GM20000 (cell line): Measurements from ENCODE around the gene EPHA3.

Experiments
- DNase-seq: peaks from one replicate; pipeline ENCODE4 v3.0.0; 2012; ENCODE audit warnings: low spot score
- TF ChIP-seq, protein P1 (sequence below): IDR thresholded peaks from 2 replicates; pipeline ENCODE4 v1.5.1; 2012; ENCODE audit warnings: mild to moderate bottlenecking, control low read depth; ENCODE audit errors: extremely low read depth, missing control alignments

EPHA3 gene

DNA sequence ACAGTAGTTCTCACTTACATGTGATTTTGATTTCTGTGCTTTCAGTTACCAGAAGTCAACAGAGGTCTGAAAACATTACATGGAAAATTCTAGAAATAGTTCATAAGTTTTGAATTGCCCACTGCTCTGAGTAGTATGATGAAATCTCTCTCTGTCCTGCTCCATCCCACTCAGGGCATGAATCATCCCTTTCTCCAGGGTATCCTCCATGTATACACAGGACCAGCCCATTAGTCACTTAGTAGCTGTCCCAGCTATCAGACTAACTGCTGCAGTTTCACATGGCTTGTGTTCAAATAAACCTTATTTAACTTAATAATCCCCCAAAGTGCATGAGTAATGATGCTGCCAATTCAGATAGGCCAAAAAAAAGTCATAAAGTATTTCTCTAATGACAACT lies 38.6 kb downstream of the EPHA3 start:
- DNase-seq = no peak
- TF ChIP-seq, protein P1, sequence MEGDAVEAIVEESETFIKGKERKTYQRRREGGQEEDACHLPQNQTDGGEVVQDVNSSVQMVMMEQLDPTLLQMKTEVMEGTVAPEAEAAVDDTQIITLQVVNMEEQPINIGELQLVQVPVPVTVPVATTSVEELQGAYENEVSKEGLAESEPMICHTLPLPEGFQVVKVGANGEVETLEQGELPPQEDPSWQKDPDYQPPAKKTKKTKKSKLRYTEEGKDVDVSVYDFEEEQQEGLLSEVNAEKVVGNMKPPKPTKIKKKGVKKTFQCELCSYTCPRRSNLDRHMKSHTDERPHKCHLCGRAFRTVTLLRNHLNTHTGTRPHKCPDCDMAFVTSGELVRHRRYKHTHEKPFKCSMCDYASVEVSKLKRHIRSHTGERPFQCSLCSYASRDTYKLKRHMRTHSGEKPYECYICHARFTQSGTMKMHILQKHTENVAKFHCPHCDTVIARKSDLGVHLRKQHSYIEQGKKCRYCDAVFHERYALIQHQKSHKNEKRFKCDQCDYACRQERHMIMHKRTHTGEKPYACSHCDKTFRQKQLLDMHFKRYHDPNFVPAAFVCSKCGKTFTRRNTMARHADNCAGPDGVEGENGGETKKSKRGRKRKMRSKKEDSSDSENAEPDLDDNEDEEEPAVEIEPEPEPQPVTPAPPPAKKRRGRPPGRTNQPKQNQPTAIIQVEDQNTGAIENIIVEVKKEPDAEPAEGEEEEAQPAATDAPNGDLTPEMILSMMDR = no peak

DNA sequence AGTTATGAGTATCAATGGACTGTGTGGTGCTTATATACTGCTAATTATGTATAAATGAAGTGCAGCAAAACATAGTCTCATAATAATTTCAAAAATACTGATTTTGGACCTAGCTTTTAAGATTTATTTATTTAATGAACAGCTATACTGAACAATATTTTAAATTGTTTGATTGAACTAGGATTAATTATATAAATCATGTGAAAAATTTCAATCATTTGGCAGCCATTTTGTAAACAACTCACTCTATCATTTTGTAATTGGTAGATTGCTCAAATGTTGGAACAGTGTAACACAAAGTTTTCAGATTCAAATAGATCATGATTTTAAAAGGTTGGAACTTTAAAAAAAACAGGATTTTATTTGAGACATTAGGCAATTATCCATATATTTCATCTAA lies 47.0 kb downstream of the EPHA3 start:
- no peak for DNase-seq
- TF ChIP-seq, protein P1 = no peak

DNA sequence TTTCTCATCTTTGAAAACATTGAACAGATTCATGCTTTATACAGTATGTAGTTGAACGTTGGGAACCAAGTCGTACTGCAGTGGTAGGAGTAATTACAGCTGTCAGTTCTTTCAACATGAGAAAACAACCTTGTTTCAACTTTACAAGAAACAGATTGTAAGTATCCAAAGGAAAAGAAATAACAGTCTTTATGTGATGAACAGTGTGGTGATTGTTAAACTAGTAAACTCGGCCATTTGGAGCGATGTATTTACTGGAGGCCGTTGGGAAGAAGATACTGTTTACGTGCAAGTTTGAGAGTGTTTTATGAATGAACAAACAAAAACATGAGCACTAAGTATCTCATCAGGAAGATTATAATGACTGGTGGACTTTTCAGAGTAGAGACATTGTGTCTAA lies 48.4 kb downstream of the EPHA3 start:
- no peak for DNase-seq
- TF ChIP-seq, protein P1 = no peak

DNA sequence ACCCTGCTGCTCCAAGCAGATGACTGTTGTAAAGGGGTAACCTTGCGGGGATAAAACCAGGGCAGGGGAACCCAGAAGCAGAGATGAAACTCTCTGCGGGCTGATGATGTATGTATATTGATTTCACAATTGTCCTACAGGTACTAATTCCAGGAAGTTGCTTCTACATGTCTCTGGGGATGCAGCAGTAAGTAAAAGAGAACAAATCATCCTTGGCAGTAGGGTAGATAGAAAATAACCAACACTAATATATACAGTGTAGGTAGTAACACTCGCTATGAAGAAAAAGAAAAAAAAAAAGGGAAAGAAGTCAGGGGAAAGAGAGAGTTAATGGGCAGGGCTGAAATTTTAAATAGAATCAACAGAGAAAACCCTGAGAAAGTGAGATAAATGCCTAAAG lies 50.2 kb downstream of the EPHA3 start:
- no peak for DNase-seq
- TF ChIP-seq, protein P1 = no peak

DNA sequence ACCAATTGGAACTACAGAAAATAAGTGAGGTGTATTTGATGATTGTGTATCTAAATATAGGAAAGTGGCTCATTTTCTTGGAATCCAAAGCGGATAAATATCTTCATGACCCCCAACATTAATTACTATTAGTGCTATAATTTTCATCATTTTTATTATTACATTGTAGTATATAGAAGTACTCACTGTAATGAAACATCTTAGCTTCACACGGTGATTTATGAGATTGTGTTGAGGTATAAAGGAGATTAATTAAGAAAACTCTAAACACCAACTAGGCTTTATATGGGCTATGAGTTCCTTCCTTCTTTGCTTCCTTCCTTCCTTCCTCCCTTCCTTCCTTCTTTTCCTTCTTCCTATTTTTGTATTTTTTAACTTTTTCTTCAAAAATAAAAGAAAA lies 52.2 kb downstream of the EPHA3 start:
- no peak for DNase-seq
- TF ChIP-seq, protein P1 = no peak

DNA sequence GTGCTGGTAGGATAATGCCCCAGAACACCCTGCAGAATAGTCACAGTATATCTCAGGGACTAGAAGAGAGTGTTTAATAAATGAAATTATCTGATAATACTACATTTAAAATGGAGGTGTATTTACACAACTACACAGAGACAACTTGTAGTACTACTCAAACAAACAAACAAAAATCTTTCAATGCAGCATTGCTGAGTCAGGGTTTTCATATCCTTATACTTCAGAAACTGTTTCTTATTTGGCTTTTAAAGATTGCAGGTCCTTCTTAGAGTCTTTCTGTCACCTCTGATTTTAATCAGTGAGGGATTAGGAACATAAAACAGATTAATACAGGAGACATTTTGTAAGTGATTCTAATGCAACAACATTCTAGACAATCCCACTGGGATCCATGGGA lies 57.4 kb downstream of the EPHA3 start:
- DNase-seq = no peak
- TF ChIP-seq, protein P1 = no peak

DNA sequence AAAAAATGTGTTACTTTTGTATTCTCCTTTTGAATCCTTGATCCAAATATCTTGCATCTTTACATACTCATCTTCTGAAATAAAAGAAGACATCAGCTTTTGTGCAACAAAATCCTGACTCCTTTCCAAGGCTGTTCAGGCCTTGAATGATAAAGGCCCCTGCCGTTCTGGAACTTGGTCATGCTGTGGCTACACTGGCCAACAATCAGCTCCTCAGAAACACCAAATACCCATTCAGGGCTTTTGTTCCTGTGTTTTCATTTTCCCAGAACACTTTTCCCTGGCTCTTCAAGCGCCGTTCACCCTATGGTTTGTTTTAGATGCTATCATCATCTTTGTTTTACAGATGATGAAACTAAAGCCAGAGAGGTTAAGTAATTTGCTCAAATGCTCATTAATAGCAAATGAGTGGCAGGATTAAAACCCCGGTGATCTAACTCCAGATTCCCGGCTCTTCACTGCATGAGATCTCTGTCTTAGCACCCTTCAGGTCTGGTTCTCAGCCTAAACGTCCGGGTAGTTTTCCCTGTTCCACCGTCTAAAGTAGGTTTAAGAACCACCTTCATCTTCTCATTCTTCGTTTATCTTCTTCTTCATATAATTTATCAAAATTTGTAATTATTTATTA lies 58.3 kb downstream of the EPHA3 start:
- no peak for DNase-seq
- TF ChIP-seq, protein P1 = no peak
